GM06990 (cell line): Measurements from ENCODE around the gene EPHA10.

Source experiments
- DNase-seq: peaks from one replicate; pipeline ENCODE4 v3.0.0-alpha.2; 2011; ENCODE audit not compliant: insufficient read length; ENCODE audit errors: extremely low read depth
- H3K27me3 ChIP-seq: replicated peaks from 2 replicates; pipeline ENCODE4 v1.6.0; 2011; ENCODE audit warnings: low read length; ENCODE audit not compliant: control insufficient read depth, insufficient read depth
- H3K36me3 ChIP-seq: 2 replicates; pipeline ENCODE4 v1.5.1; 2011; ENCODE audit warnings: low read length; ENCODE audit not compliant: control insufficient read depth, insufficient read depth
- H3K4me3 ChIP-seq: replicated peaks from 2 replicates; pipeline ENCODE4 v1.5.1; 2011; ENCODE audit warnings: low read depth, mild to moderate bottlenecking, control low read depth, low read length
- CTCF ChIP-seq: IDR thresholded peaks from 2 replicates; pipeline ENCODE4 v1.5.1; 2011; ENCODE audit warnings: low read length, control low read depth, mild to moderate bottlenecking, inconsistent platforms; ENCODE audit not compliant: insufficient read depth, poor library complexity, severe bottlenecking

EPHA10 gene

GRCh38 chr1:37705399-37705798, 59.5 kb downstream of the EPHA10 start:
- TF ChIP-seq CTCF, result no peak
- DNase-seq, result no peak
- H3K36me3 ChIP-seq, result peaks cover 37% of the 10 kb centered on the region

GRCh38 chr1:37704966-37705365, 60.0 kb downstream of the EPHA10 start:
- TF ChIP-seq CTCF, result no peak
- no peak overlapping the region for H3K4me3 ChIP-seq
- DNase-seq, result no peak
- H3K36me3 ChIP-seq, result peaks cover 38% of the 10 kb centered on the region
- H3K27me3 ChIP-seq, result no peaks in the 10 kb centered on the region

More at GRCh38 chr1:37705399-37705798, 59.5 kb downstream of the EPHA10 start:
- no peaks in the 10 kb centered on the region for H3K27me3 ChIP-seq
- no peak overlapping the region for H3K4me3 ChIP-seq

GRCh38 chr1:37703061-37703460, 61.9 kb downstream of the EPHA10 start:
- H3K36me3 ChIP-seq, result peaks cover 31% of the 10 kb centered on the region
- H3K27me3 ChIP-seq, result no peaks in the 10 kb centered on the region

GRCh38 chr1:37701051-37701450, 63.9 kb downstream of the EPHA10 start:
- no peak for DNase-seq
- no peaks in the 10 kb centered on the region for H3K27me3 ChIP-seq
- TF ChIP-seq CTCF, result no peak
- no peak overlapping the region for H3K4me3 ChIP-seq
- H3K36me3 ChIP-seq, result peaks cover 21% of the 10 kb centered on the region

More at GRCh38 chr1:37703061-37703460, 61.9 kb downstream of the EPHA10 start:
- H3K4me3 ChIP-seq, result no peak overlapping the region
- DNase-seq, result no peak
- no peak for TF ChIP-seq CTCF

GRCh38 chr1:37699147-37699546, 65.8 kb downstream of the EPHA10 start:
- TF ChIP-seq CTCF, result no peak
- peaks cover 18% of the 10 kb centered on the region for H3K36me3 ChIP-seq
- no peak for DNase-seq
- H3K27me3 ChIP-seq, result no peaks in the 10 kb centered on the region
- no peak overlapping the region for H3K4me3 ChIP-seq

GRCh38 chr1:37697737-37698136, 67.2 kb downstream of the EPHA10 start:
- TF ChIP-seq CTCF, result no peak
- DNase-seq, result no peak
- Histone ChIP-seq H3K27me3 (no peaks in the 10 kb centered on the region), H3K4me3 (no peak overlapping the region), H3K36me3 (peaks cover 16% of the 10 kb centered on the region)
